Fibroblast of the aortic adventitia (primary cell): ENCODE results near the gene ZBTB46. TPM values are rescaled to one million over a fixed set of nuclear protein-coding genes. Genes with fewer than 3 reads are reported as not detected.

Source experiments
- DNase-seq: peaks from one replicate; pipeline ENCODE4 v3.0.0-alpha.2; 2010; ENCODE audit warnings: low read depth
- H3K4me3 ChIP-seq: 2 replicates; pipeline ENCODE4 v1.5.1; 2011; ENCODE audit warnings: low read depth, mild to moderate bottlenecking, control low read depth, low read length, moderate library complexity
- CTCF ChIP-seq: IDR thresholded peaks from 2 replicates; pipeline ENCODE4 v1.5.1; 2011; ENCODE audit warnings: mild to moderate bottlenecking, low read length, control low read depth, inconsistent platforms; ENCODE audit not compliant: insufficient read depth
- total RNA-seq: library from RNA; depleted of rRNA; stranded (reverse); fragments of >200 nt; gene quantifications from 2 replicates; pipeline ENCODE4 v1.2.3, GENCODE V29; 2012; ENCODE audit warnings: low replicate concordance

ZBTB46 gene
- total RNA-seq, 1 donor, result 1.1 TPM

GRCh38 chr20:63785691-63786131 lies 45.4 kb downstream of the ZBTB46 start:
- H3K4me3 ChIP-seq, result no peak overlapping the region
- TF ChIP-seq CTCF, result no peak
- no peak for DNase-seq

- no peak for DNase-seq
- no peak overlapping the region for H3K4me3 ChIP-seq
- no peak for TF ChIP-seq CTCF
These were observed 47.1 kb downstream of the ZBTB46 start for GRCh38 chr20:63783970-63784369.

- no peak overlapping the region for H3K4me3 ChIP-seq
- TF ChIP-seq CTCF, result no peak
- DNase-seq, result no peak
These were observed 48.5 kb downstream of the ZBTB46 start for GRCh38 chr20:63782521-63782971.

GRCh38 chr20:63782051-63782471 lies 49.0 kb downstream of the ZBTB46 start:
- DNase-seq, result no peak
- no peak overlapping the region for H3K4me3 ChIP-seq
- no peak for TF ChIP-seq CTCF

- TF ChIP-seq CTCF, result no peak
- no peak for DNase-seq
- no peak overlapping the region for H3K4me3 ChIP-seq
These were observed 49.9 kb downstream of the ZBTB46 start for GRCh38 chr20:63781181-63781580.

- DNase-seq, result no peak
- TF ChIP-seq CTCF, result no peak
- H3K4me3 ChIP-seq, result no peak overlapping the region
These were observed 52.2 kb downstream of the ZBTB46 start for GRCh38 chr20:63778857-63779256.
